NCI-H2029 (cell line): ENCODE data around the gene HNF1A.
"Not testable (repeated sequence)": the region's sequence is repeated elsewhere in the genome, so short reads cannot be mapped to it uniquely, and the experiment has no call there.

Source experiments
- DNase-seq: peaks from one replicate; lab custom pipeline; 2025; lab: John Stamatoyannopoulos, UW

Gene HNF1A, protein sequence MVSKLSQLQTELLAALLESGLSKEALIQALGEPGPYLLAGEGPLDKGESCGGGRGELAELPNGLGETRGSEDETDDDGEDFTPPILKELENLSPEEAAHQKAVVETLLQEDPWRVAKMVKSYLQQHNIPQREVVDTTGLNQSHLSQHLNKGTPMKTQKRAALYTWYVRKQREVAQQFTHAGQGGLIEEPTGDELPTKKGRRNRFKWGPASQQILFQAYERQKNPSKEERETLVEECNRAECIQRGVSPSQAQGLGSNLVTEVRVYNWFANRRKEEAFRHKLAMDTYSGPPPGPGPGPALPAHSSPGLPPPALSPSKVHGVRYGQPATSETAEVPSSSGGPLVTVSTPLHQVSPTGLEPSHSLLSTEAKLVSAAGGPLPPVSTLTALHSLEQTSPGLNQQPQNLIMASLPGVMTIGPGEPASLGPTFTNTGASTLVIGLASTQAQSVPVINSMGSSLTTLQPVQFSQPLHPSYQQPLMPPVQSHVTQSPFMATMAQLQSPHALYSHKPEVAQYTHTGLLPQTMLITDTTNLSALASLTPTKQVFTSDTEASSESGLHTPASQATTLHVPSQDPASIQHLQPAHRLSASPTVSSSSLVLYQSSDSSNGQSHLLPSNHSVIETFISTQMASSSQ

GRCh38 chr12:120978296-120979219, at the start of gene HNF1A:
Gene HNF1A, plus strand, starts transcription at chr12:120978543. Its CDS starts 226 bp downstream, at chr12:120978769.
- no peak for DNase-seq

- DNase-seq, result no peak
Measured at GRCh38 chr12:120928864-120929652, 49.3 kb upstream of the HNF1A start.

DNA sequence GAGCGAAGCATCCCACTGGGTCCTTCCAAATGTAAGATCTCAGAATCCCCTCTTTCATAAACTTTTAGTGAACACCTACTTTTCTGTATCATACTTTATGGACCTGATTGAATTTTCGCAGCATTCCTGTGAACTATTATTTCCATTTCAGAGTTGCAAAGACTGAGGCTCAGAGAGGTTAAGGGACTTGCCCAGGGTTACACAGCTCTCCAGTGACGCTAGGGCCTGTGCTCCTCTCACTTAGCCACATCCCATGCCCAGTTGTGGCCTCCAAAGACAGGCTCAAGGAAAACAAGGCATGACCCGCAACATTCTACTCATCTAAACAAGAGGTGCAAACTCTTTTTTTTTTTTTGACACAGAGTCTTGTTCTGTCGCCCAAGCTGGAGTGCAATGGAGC, 48.3 kb upstream of the HNF1A start:
- DNase-seq, result no peak

DNA sequence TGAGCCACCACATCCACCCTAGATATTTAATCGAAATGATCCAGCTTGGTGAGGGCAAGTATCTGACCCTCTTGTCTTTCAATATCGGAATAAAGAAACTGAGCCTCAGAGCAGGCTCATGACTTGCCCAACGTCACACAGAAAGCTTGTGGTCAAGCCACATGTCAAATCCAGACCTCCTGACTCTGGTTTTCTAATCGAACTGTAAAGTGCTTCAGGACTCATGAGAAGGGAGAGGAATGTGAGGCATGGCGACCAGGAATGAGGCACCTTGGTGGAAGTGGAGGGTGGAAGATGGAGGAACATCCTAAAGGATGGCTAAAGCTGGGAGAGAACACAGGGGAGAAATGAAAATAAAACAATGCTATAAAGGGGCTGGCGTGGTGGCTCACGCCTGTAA, 46.3 kb upstream of the HNF1A start:
- no peak for DNase-seq

DNA sequence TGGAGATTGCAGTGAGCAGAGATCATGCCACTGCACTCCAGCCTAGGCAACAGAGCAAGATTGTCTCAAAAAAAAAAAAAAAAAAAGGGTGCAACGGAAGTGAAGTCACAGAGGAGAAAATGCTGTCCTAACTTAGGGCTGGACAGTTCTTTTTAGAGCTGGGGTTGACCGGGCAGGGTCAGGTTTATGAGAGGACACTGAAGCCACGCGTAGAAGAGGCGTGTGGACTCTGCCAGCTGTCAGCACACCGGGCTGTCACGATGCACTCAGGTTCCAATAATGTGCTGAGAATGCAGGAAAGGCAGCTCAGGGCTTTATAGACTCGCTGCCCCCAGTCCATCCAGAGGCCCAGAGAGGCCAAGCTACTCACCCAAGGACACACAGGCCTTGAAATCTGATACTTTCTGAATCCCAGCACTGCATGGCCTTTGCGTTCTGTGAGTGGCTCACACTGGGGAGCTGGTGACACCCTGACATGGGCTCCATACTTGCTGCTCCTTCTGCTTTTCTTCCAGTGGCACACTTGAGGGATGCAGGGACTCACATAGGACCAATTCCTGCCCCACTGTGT, 45.3 kb upstream of the HNF1A start:
- no peak for DNase-seq

- no peak for DNase-seq
Measured at GRCh38 chr12:120933786-120934185, 44.6 kb upstream of the HNF1A start.

DNA sequence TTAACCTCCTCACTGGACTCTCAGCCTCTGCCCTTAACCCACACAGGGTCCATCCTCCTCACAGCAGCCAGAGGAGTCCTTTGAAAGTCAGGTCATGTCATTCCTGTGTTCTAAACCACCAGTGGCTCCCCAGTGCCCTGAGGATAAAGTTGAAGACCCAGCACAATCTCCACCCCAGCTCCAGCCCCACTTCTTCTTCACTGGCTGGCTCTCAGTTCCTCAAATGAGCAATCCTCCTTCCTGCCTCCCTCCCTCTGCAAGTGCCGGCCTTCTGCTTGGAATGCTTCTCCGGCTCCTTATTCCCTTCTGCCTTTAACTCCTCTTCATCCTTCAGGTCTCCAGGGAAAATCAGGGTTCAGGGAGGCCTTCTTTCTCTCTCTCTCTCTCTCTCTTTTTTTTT, 42.1 kb upstream of the HNF1A start:
- no peak for DNase-seq

DNA sequence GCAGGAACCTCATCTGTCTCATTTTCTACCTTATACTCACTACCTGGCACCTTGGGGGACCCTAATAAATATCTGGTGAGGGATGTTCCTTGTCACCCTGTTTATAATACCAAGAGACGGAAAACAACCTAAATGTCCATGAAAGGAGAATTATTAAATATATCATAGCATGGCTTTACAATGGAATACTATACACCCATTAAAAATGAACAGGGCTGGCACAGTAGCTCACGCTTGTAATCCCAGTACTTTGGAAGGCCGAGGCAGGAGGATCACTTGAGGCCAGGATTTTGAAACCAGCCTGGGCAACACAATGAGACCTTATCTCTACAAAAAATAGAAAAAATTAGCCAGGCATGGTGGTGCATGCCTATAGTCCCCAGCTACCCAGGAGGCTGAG, 39.8 kb upstream of the HNF1A start:
- no peak for DNase-seq

- DNase-seq, result no peak
Measured at GRCh38 chr12:120939523-120939922, 38.8 kb upstream of the HNF1A start.

GRCh38 chr12:120940006-120940405, 38.3 kb upstream of the HNF1A start:
- DNase-seq, result no peak

DNA sequence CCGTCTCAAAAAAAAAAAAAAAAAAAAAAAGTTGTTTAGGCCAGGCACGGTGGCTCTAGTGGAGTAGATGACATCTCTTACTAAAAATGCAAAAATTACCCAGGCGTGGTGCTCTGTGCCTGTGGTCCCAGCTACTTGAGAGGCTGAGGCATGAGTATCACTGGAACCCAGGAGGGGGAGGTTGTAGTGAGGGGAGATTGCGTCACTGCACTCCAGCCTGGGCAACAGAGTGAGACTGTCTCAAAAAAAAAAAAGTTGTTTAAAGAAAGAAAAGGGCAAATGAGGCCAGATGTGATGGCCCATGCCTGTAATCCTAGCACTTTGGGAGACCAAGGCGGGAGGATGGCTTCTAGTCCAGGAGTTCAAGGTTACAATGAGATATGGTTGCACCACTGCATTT, 37.5 kb upstream of the HNF1A start:
- no peak for DNase-seq

DNA sequence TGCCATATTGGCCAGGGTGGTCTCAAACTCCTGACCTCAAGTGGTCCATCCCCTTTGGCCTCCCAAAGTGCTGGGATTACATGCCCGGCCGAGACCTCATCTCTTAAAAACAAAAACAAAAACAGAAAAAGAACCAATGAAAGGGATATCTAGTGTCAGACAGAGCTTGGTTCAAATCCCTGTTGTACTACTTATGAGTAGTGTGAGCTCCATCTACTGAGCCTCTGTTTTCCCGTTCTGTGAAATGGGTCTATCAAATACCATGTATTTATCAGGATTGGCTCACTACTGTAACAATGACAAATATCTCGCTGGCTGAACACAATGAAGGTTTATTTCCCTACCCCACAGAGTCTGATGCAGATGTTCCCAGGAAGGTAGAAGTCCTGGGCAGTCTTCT, 36.9 kb upstream of the HNF1A start:
- DNase-seq, result no peak

- no peak for DNase-seq
Measured at GRCh38 chr12:120941846-120942405, 36.4 kb upstream of the HNF1A start.

DNA sequence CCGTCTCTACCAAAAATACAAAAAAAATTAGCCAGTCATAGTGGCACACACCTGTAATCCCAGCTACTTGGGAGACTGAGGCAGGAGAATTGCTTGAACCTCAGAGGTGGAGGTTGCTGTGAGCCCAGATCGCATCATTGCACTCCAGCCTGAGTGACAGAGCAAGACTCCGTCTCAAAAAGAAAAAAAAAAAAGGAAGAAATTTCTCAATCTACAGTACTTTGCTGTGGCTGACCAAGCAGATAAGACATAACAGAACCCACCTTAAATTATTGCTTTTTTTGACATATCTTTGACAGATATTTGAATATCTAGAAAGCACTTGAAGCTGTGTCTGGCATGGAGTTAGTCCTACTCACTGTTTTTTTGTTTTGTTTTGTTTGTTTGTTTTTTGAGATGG, 34.9 kb upstream of the HNF1A start:
- DNase-seq, result no peak

DNA sequence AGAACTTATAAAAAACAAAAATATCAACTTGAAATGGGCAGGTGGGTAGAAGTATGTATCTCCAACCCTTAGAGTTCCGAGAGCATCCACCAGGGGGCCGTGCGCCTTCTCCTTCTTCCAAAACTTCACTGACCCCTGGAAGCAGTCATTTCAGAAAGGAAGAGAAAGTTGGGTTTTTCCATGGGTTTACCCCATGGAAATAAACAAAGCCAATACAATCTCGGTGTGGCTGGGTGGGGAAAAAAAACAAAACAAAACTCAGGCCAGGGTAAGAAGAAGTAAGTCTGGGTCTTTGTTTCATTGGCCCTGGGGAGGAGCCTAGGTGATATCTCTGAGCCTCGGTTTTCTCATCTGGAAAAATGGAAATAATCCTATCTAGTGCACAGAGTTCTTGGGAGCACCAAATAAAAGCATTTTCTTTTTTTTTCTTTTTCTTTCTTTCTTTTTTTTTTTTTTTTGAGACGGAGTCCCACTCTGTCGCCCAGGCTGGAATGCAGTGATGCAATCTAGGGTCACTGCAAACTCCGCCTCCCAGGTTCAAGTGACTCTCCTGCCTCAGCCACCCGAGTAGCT, 33.6 kb upstream of the HNF1A start:
- DNase-seq, result peak; percentile 28

DNA sequence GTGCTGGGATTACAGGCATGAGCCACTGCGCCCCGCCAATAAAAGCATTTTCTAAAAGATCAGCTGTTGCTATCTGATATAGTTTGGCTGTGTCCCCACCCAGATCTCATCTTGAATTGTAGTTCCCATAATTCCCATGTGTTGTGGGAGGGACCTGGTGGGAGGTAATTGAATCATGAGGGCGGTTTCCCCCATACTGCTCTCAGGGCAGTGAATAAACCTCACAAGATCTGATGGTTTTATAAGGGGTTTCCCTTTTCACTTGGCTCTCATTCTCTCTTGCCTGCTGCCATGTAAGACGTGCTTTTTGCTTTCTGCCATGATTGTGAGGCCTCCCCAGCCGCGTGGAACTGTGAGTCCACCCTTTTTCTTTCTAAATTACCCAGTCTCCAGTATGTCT, 32.8 kb upstream of the HNF1A start:
- not testable (repeated sequence) for DNase-seq

- not testable (repeated sequence) for DNase-seq
Measured at GRCh38 chr12:120950260-120950799, 28.0 kb upstream of the HNF1A start.

DNA sequence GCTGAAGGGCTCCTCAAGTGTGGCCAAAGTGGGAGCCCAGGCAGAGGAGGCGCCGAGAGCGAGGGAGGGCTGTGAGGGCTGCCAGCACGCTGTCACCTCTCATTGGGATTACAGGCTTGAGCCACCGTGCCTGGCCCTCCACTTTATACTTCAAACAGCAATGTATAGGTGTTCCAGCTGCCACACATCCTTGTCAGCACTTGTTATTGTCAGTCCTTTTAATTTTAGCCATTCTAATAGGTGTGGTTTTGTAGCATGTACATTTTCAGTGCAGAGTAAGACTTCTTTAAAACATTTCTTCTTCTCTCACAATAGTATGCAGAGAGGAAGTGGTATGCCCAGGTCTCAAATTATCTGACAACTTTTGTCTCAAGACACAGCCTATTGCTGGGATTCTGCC, 27.5 kb upstream of the HNF1A start:
- no peak for DNase-seq

DNA sequence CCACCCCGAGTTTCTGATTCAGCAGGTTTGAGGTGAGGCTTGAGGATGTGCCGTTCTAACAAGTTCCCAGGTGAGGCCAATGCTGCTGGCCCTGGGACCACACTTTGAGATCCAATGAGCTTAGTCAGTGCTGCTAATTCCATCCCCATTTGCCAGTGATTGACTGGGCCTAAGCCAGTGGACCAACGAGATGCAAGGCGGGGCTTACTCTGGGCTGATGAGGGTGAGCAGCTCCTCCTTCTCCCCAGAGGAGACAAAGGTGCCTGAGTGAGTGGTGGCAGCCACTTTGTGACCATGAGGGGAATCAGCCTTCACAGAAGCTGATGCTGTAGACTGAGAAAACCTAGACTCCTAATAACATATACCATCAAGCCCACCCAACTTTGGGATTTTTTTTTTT, 23.1 kb upstream of the HNF1A start:
- DNase-seq, result no peak

DNA sequence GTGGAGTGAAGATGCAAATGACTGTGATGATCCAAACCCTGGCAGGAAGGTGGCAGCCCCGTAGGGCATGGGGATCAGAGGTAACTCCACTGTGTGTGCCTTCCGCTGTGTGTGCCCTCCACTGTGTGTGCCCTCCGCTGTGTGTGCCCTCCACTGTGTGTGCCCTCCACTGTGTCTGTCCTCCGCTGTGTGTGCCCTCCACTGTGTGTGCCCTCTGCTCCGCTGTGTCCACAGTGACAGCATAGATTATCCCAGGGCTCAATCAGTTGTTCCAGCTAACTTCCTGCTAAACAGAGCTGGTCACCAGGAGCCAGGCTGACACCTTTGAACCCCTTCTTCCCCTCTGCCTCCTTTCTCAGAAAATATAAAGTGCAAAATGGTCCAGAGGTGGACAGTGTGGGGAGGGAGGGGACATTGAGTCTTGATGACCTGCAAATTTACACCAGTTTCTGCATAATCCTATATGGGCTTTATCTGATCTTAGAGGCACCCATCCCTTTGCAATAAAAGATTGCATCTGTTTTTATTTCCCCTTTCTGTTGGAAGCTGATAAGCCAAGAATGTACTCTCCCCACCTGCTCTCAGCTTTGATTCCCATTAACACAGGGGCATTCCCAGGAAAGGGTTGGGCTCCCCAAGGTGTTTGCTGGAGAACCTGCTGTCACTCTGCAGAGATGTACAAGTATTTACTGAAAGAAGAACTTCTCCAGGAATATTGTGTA, 21.6 kb upstream of the HNF1A start:
- no peak for DNase-seq
